Stimulated activated CD4-positive, alpha-beta T cell treated with anti-CD3 and anti-CD28 coated beads, Interleukin-1b, Interleukin-23, amount 100 ng/mL, for 4 hours (primary cell): Measurements from ENCODE around the gene ZNF521.

Source experiments
- DNase-seq, 2 donors: peaks; one replicate each; pipeline ENCODE4 v3.0.0-alpha.2; 2020; ENCODE audit warnings: low read depth in 2 of 2

ZNF521 gene

DNA sequence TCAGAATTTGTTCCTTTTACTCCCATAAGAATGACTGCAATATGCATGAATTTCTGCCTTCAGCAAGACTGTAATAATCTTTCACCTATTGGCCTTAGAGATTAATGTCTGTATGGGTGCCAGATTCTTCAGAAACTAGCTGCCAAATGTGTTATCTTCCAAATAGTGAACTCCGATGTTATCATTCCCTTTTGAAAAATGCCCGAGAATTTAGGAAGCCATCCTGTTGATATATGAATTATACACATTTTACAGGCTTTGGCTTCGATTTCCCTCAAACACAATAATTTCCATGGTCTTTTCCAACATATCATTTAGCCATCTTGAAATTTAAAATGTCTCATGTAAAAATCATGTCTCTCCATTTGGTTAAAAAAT, 101.5 kb downstream of the ZNF521 start:
- no peak for DNase-seq

DNA sequence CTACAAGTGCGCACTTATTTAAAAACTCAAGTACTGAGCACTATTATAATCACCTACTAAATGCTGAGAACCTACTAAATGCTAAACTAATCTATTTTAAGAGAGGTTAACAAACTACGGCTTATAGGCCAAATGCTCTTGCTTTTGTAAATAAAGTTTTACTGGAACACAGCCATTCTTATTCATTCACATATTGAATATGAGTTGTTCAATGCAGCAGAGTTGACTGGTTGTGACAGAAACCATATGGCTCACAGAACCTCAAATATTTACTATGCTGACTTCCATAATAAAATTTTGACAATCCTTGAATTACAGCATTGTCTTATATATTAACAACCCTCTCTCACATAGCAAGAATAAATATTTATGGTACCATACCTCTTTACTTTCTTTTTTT, 103.2 kb downstream of the ZNF521 start:
- DNase-seq: no peak

DNA sequence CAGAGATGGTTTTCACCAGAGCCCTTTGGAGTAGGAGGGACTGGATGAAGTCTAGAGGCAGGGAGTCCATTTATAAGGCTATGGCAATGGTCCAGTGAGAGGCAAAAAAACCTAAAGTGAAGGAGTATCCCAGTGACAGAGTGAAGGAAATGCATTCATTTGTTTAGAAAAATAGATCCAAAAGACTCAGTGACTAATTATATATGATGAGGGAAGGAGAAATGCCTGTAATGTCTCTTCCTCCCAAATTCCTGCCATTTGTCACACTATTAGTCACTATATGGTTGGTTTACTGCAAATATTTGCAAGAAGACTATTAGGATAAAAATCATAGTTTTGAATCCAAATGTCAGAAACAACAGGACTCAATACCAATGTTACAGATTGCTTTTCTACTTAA, 104.2 kb downstream of the ZNF521 start:
- no peak for DNase-seq

DNA sequence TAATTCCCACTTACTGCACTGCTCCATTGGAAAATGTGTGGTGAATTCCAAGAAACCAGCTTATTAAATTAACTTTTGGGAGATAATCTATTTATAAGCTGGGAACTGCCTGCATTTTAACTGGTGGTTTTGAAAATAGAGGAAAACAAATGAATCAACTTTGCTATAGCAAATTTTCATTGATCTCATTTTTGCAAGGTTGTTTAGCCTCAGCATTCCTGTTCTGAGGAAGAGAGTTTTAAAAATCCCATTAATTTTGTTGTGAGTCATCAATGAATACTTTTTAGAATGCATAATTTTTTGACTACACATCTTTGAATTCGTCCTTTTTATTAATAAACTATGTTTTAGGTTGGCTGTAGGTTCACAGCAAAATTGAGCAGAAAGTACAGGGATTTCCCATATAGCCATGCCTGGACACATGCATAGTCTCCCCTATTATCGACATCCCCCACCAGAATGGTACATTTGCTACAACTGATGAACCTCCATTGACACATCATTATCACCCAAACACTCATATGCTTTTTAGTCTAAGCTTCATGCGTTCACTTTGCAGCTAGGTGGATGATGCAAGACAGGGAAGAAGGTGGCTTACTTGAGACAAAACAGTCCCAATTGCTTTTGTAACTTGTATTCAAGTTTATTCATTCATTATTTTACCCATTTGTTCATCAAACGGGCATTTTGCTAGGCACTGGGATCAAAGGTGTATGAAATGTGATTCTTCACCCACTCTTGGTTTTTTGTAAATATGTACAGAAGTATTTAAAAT, 106.9 kb downstream of the ZNF521 start:
- no peak for DNase-seq

DNA sequence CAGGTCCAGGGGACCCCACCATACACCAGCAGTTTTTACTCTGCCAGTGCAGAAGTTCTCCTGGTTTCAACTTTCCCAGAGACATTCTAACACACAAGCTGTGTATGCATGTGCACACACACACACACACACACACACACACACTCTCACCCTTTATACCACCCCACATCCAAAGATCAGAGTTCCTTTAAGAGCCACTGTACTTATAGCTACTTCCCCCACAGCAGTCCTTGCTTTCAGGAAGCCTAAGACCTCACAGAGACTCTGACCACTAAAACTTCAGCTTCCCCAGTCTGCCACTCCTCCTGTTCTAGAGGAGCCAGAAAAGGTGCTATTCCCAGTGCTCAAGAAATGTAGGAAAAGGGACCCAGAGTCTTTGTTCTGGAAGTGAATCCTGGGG, 107.8 kb downstream of the ZNF521 start:
- DNase-seq: no peak

DNA sequence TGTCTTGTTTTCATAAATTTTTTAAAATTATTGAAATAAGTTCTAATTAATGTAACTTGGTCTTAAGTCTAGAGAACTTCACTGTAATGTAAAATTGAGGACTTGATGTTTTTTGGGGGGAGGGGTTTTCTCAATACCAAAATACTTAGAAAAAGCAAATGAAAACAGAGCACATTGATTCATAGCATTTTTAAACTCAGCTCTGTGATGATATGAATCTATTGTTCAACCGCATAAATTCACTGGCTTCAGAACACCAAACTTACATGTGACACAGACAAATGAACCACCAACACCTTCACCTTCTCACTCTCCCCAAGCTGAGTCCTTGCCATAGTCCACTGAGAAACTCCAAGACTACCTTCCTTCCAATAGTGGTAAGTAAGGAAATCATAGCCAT, 108.2 kb downstream of the ZNF521 start:
- DNase-seq: no peak

DNA sequence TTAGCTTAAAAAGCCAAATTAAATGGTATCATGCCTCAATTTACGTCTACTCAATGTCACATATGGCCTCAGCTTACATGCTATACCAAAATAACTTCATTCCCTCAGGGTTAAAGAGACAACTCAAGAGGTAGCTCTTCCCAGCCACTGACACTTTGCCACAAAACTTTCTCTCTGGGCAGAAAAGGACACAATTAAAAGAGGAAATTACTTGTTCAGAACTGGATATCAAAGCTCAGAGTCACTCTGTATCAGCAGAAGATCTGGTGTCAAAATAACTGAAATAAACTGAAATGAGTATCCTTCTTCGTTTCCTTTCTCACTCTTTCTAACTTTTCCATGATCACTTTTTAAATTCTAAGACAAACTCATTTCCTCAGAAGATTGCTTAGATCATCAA, 108.7 kb downstream of the ZNF521 start:
- no peak for DNase-seq

DNA sequence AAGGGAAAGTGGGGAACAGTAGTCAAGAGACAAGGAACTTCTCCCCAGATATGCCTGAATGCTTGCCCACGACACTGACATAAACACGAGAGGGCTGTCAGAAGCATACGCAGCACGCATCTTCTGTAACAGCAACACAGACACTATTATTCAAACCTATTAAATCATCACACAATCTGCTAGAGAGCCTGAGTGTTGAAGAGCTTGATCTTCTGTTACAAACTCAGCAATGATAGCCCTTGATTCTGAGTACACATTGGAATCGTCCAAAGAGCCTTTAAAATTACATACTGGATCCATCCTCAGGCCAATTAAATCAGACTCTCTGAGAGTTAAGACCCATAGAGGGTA, 111.6 kb downstream of the ZNF521 start:
- DNase-seq: no peak

DNA sequence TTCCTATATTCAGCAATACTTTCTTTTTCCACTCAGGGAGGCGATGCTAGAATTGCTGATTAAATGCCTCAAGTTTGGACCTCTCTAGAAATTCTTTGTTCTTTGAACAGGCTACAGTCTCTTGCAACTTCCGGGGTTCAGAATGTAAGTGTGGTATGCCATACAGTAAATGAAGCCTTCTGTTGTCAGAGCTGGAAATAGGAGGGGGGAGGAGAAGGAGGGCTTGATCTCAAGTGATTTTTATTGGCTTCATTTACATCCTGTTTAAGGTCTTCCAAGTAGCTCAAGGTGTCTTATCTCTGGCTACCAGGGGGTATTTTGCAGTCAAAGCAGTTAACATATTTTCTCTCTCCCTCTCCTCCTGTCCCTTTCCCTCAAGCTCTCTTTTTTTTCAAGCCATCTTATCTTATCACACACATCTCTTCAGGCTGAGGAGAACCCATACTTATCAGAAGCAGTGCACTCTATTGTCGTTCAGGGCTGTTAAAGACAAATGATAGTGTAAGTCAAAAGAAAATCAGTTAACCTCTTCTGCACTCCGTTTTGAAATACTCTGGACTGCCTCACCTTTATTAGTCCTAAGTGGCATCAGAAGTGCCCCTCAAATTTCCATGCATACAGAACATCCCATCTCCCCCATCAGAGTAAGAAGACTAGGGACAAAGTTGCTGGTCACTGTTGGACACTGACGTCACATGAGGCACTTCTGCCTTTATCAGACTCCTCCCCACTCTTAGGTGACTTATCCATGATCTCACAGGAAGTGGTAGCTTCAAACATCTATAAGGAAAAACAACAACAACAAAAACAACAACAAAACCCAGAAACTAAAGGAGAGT, 112.2 kb downstream of the ZNF521 start:
- no peak for DNase-seq

DNA sequence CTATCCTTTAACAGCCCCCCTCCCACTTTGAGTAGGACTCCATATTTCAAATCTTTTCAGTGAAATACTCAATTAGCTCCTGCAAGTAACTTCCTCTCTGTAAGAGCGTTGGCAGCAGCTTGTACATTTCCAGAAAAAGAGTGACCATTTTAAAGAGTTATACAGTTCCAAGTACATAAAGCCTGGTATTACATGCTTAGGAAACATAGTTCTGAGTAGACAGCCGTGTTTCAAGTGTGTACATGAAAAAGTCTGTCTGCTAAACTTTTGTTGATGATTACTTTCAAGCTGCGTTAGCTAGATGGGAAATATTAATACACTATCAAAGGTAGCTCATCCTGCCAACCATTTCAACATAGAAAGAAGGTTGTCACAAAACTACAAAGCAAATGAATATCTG, 112.8 kb downstream of the ZNF521 start:
- DNase-seq: no peak

DNA sequence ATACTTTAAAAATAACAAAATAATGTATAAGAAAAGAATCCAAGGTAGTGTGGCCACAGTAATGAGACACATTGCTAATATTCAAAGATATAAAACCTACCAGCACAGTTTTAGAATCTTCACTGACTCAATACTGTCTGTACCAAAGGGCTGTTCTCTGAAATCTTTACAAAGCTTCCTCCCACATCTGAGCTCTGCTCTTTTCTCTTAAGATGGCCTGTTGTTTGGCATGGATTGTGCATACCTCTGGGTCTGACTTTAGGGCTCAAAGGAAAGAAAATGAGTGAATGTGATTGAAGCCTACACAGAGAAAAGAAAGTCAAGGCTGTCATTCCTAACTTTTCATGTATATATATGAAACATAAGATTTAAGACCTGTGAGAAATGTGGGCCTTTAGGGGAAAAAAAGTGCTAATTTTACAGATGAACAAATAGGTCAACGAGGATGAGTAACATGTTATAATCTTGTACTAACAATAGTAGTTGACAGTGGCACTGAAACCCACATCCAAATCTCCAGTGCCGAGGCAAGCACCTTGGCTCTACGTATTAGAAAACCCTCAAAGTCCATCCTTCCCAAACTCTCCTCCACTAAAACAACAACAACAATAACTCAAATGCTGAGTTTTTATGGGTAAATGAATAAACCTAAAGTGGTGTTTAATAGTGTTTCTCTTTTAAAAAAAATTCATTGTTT, 114.2 kb downstream of the ZNF521 start:
- DNase-seq: no peak

DNA sequence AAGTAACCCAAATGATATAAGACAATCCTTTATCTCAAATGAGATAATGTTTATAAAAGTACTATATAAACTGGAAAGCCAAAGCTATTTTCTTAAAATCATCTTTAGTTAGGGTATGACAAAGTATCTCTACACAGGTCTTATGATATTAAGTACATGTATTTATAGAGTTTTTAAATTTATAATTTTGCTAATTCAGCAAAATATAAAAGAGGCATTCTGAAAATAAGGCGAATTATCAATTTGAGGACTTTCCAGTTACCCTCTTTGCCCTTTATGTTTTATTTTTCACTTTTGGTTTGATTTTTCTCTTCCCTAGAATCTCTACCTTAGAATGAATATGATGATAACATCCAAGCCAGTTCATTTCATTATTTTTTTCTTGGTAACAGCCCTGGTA, 115.2 kb downstream of the ZNF521 start:
- no peak for DNase-seq

DNA sequence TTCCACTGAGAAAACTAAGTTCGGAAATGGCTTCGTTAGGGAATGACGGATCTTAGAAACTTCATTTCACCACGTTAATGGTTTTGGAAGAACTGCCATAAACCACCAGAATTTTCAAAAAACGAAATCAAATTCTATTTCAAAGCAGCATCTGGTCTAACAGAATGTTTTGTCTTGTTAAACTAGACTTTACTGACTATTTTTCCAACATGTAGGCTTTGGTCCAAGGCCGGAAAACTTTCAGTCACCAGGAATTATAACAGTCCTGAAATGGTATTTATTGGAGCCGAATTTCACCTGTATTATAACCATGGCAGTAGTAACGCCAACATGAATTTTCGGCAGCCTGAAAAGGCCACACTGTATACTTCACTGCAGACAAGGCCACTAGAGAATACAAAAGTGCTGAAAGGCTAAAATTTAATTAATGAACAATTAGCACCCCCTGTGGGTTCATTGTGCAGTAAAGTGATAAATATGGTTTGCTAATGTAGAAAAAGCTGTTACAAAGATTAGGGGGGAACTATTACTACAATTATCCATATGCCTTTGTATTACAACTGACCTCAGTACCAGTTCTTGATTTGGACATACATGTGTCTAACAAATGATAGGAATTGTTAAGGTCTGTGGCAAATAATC, 116.4 kb downstream of the ZNF521 start:
- DNase-seq: no peak

DNA sequence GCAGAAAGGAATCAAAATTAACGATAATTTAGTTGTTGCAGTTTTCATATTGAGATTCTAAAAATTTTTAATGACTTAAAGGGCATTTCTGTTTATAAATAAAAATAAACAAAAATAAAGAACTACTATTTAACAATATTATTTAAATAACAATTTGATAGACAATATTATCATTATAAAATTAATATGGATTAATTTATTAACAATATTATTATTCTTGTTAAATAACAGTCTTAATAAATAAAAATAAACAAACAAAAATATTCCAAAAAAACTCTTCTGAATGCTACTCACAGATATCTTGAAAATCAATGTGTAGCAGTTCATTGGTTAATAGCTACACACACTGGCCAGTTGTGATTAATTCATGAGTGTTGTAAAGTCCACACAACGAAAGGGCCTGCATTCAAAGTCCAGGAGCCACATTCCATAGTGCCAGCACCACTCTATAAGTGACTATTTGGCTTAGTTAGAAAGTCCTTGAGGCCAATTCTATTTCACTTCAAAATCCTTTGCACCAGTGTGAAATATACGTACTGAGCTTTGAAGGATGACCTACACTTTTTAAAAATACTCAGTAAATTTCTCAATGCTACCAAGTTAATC, 117.1 kb downstream of the ZNF521 start:
- DNase-seq: no peak

DNA sequence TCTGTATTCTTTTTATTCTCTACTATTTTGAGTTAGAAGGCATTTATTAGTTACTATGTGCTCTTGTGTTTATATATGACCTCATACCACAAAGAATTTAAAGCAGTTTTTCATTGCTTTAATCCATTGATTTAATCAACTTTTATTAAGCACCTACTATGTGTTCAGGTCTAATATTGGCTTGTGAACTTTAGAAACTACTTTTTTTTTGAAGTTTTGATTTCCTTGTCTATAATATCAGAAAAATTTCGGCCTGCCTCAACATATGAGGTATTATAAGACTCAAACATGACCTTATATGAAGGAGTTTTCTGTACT, 117.7 kb downstream of the ZNF521 start:
- no peak for DNase-seq

DNA sequence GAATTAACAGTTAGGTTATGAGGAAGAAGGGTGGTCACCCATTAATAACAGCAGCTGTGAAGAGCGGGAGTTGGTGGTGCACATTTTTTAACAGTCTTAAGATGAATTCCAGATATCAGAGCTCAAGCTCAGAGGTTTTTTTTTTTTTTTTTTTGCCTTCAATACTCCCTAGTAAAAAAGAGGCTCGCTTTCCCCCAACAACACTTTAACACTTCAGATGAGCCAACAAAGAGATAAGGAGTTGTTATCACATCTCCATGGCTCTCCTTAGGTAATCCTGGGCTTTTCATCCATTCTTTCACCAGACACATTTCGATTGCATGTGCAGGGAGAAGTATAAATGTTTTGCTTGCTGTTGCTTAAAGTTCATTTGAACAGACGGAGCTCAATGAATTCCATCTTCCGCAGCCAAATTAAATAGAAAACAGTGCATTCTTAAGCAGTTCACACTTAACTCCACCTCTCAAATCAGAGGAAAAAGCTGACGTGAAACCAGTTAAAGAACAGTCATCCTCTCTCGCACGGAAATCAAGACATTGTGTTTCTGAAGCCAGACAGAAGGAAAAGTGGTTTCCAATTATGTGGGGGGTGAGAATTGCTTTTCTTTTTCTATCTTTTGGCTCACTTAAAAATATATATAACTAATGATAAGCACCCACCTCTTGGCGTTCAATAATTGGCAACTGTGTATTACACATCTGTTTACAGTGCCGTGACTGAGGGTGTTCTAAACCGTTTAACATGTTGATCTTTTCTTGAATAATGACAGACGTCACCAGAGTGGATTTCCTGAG, 118.2 kb downstream of the ZNF521 start:
- DNase-seq: no peak

DNA sequence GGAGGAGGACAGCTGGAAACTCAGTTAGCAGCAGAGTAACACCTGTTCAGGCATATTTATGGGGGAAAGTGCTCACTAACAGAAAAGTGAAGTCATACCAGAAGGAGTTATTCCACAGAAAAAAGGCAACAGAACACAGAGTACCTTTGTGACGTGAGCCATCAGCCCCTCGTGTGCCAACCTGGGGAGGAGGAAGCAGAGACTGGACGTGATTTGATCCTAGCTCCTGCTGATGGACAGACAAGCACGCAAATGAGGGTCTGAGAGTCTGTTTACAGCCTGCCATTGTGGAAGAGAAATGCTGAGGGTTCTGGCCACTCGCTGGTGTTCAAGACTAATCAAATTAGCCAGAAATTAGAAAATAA, 120.7 kb downstream of the ZNF521 start:
- DNase-seq: no peak

DNA sequence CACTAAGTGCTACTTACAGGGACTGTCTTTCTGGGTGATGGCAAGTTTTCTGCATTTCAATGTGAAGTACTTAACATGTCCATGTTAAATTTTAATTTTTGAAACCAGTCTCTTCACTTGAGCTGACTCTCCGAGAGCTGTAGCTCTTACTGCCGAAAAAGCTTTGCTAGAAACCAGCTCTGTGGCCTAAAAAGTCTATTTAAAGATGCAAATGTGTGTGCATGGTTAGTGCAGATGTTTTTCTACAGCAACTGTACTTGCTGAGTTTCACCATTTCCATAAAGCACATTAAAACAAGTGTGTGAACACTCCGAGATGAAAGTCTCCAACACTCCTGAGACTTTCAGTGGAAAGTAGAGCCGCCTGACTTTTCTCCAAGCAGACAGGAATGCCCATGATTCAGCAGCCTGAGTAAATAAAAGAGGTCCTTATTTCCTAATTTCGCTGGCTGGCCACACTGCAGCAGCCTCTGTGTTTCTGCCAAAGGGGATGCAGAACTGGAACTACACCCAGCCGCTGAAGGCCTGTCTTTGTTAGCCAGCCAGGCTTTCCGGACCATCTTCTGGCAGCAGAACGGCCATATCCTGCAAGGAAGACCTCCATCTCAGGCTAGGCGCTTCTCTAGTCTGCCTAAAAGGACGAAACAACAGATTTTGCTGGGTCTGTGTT, 121.2 kb downstream of the ZNF521 start:
- DNase-seq: no peak

DNA sequence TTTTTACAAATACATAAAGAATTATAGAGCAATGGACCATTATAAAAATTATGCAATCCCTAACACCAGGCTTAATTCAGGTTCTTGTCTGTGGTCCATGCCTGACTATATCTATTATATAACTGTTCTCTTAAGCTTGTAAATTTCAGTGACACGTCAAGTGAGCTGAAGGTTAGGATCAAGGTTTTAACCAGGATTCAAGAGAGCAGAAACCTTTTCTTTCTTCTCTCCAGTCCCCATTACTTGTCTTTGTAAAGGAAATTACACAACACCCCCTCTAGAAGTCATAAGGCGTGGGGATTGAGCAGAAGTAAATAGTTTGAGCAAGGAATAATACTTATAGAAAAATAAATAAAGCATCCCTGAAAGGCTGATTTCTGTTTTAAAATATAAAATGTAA, 122.0 kb downstream of the ZNF521 start:
- no peak for DNase-seq

DNA sequence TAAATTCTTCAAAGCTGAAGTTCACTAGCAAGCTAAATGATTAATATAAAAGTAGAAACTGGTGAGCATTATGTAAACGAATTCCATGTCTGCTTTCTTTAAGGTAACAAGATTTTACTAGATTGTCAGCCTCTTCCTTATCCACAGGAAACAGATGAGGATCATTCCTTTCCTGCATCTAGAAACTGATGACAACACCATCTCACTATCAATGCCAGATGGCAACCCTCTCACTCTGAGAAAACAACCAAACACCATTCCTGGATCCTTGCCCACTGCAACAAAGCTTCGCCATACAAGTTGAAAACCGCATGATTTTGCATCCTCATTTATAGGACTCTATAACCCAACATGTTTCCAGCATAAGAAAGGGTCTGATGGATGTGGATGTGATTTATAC, 122.9 kb downstream of the ZNF521 start:
- DNase-seq: no peak

DNA sequence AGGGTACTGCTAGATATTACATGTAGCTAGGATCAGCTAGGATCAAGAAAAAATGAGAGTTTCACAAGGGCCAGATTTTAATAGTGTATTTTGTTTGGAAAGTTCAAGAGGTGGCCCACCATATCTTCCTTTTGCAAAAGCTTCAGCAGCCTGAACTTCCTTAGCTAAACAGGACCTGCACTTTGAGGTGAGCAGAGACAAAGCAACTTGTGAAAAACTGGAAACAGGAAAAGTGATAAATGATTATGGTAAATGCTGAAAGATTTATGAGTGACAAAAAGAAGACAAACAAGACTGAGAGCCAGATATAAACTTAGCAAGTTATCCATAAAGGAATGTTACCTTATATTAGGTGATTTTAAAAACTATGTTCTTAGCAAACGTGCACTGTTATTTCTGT, 123.6 kb downstream of the ZNF521 start:
- DNase-seq: no peak
